Stimulated activated naive CD8-positive, alpha-beta T cell treated with anti-CD3 and anti-CD28 coated beads, Interleukin-15, amount 100 ng/mL, for 72 hours (primary cell): ENCODE data around the gene ACTA2.
"Not testable (repeated sequence)": the region's sequence is repeated elsewhere in the genome, so short reads cannot be mapped to it uniquely, and the experiment has no call there.

Source experiments
- ATAC-seq: fragments of 150-1000 bp; cut with Tn5 transposase; 2 replicates; pipeline ENCODE4 v1.10.0; 2021; ENCODE audit warnings: mild to moderate bottlenecking, moderate library complexity
- DNase-seq, 2 donors: peaks; one replicate each; pipeline ENCODE4 v3.0.0; 2021 to 2022
- H3K27ac Mint-ChIP-seq, 2 donors: one replicate each; pipeline ENCODE4 v1.8.0; 2022; ENCODE audit warnings: mild to moderate bottlenecking in 2 of 2, mixed read lengths in 2 of 2, moderate library complexity in 2 of 2
- H3K27me3 Mint-ChIP-seq: one replicate; pipeline ENCODE4 v1.8.0; 2022; ENCODE audit warnings: mixed read lengths
- H3K4me1 Mint-ChIP-seq: one replicate; pipeline ENCODE4 v1.8.0; 2022; ENCODE audit warnings: mild to moderate bottlenecking, mixed read lengths
- H3K4me3 Mint-ChIP-seq, 2 donors: one replicate each; pipeline ENCODE4 v1.8.0; 2022; ENCODE audit warnings: mild to moderate bottlenecking in 2 of 2, mixed read lengths in 2 of 2, moderate library complexity in 1 of 2
- H3K9me3 Mint-ChIP-seq, 2 donors: one replicate each; pipeline ENCODE4 v1.8.0; 2022; ENCODE audit warnings: mixed read lengths in 2 of 2

The ACTA2 gene

GRCh38 chr10:88946965-88947590, 5.5 kb downstream of the ACTA2 start:
- no peak for ATAC-seq
- Mint-ChIP-seq H3K9me3 (no peaks in the 10 kb centered on the region), H3K27ac (no peak overlapping the region), H3K27me3 (no peaks in the 10 kb centered on the region), H3K4me3 (no peak overlapping the region), H3K4me1 (peaks cover 17% of the 10 kb centered on the region)
- DNase-seq = no peak

GRCh38 chr10:88946200-88946599, 6.4 kb downstream of the ACTA2 start:
- no peak overlapping the region for H3K27ac Mint-ChIP-seq
- no peaks in the 10 kb centered on the region for H3K9me3 Mint-ChIP-seq
- H3K27me3 Mint-ChIP-seq = no peaks in the 10 kb centered on the region
- no peak for DNase-seq
- H3K4me3 Mint-ChIP-seq = no peak overlapping the region
- peaks cover 17% of the 10 kb centered on the region for H3K4me1 Mint-ChIP-seq
- no peak for ATAC-seq

- Mint-ChIP-seq H3K9me3 (no peaks in the 10 kb centered on the region), H3K4me3 (no peak overlapping the region), H3K27me3 (no peaks in the 10 kb centered on the region), H3K27ac (peak overlapping the region in 1 of 2 donors; percentile 48), H3K4me1 (peaks cover 17% of the 10 kb centered on the region)
- ATAC-seq = no peak
- no peak for DNase-seq
Measured at GRCh38 chr10:88944813-88945212, 7.8 kb downstream of the ACTA2 start.

GRCh38 chr10:88943778-88944177, 8.8 kb downstream of the ACTA2 start:
- Mint-ChIP-seq H3K4me3 (no peak overlapping the region), H3K27ac (no peak overlapping the region), H3K4me1 (peaks cover 17% of the 10 kb centered on the region), H3K27me3 (no peaks in the 10 kb centered on the region), H3K9me3 (no peaks in the 10 kb centered on the region)
- DNase-seq (no peak), ATAC-seq (no peak)

GRCh38 chr10:88941026-88941425, 11.5 kb downstream of the ACTA2 start:
- Mint-ChIP-seq H3K27ac (peak overlapping the region in 1 of 2 donors; percentile 61), H3K27me3 (no peaks in the 10 kb centered on the region), H3K9me3 (no peaks in the 10 kb centered on the region), H3K4me1 (peaks cover 11% of the 10 kb centered on the region), H3K4me3 (no peak overlapping the region)
- no peak for DNase-seq
- no peak for ATAC-seq

- no peak overlapping the region for H3K4me3 Mint-ChIP-seq
- no peaks in the 10 kb centered on the region for H3K9me3 Mint-ChIP-seq
- H3K27me3 Mint-ChIP-seq = no peaks in the 10 kb centered on the region
- peaks cover 12% of the 10 kb centered on the region for H3K4me1 Mint-ChIP-seq
- DNase-seq = no peak
- H3K27ac Mint-ChIP-seq = no peak overlapping the region
- ATAC-seq = no peak
Measured at GRCh38 chr10:88938938-88939337, 13.6 kb downstream of the ACTA2 start.

- Mint-ChIP-seq H3K27me3 (no peaks in the 10 kb centered on the region), H3K4me3 (no peak overlapping the region), H3K27ac (peak overlapping the region in 1 of 2 donors; percentile 35)
Measured at GRCh38 chr10:88938039-88938438, 14.5 kb downstream of the ACTA2 start.

GRCh38 chr10:88936656-88937055, 15.9 kb downstream of the ACTA2 start:
- ATAC-seq (no peak), DNase-seq (no peak)
- Mint-ChIP-seq H3K4me1 (peaks cover 20% of the 10 kb centered on the region), H3K4me3 (no peak overlapping the region), H3K27ac (peak overlapping the region in 1 of 2 donors; percentile 38), H3K27me3 (no peaks in the 10 kb centered on the region), H3K9me3 (no peaks in the 10 kb centered on the region)

More at GRCh38 chr10:88938039-88938438, 14.5 kb downstream of the ACTA2 start:
- ATAC-seq (no peak), DNase-seq (no peak)
- H3K9me3 Mint-ChIP-seq = no peaks in the 10 kb centered on the region
- peaks cover 12% of the 10 kb centered on the region for H3K4me1 Mint-ChIP-seq

- DNase-seq (peak; percentile 55 to 73), ATAC-seq (peak; percentile 76)
- no peak overlapping the region for H3K27ac Mint-ChIP-seq
- H3K4me1 Mint-ChIP-seq = peaks cover 31% of the 10 kb centered on the region
- no peaks in the 10 kb centered on the region for H3K27me3 Mint-ChIP-seq
- H3K4me3 Mint-ChIP-seq = peak overlapping the region; percentile 58 to 71
- no peaks in the 10 kb centered on the region for H3K9me3 Mint-ChIP-seq
Measured at GRCh38 chr10:88934900-88935672, 17.5 kb downstream of the ACTA2 start.

- Mint-ChIP-seq H3K4me1 (peaks cover 34% of the 10 kb centered on the region), H3K4me3 (no peak overlapping the region), H3K27ac (no peak overlapping the region), H3K9me3 (no peaks in the 10 kb centered on the region), H3K27me3 (no peaks in the 10 kb centered on the region)
- ATAC-seq = no peak
- DNase-seq = no peak
Measured at GRCh38 chr10:88933564-88933963, 19.0 kb downstream of the ACTA2 start.

GRCh38 chr10:88932539-88933256, 19.9 kb downstream of the ACTA2 start:
- ATAC-seq = peak; percentile 84

GRCh38 chr10:88932029-88932428, 20.5 kb downstream of the ACTA2 start:
- H3K27ac Mint-ChIP-seq, H3K4me3 Mint-ChIP-seq, H3K27me3 Mint-ChIP-seq, H3K9me3 Mint-ChIP-seq, DNase-seq, ATAC-seq: not testable (repeated sequence)
- H3K4me1 Mint-ChIP-seq = peaks cover 34% of the 10 kb centered on the region

More at GRCh38 chr10:88932539-88933256, 19.9 kb downstream of the ACTA2 start:
- peak; percentile 37 to 40 for DNase-seq
- no peaks in the 10 kb centered on the region for H3K27me3 Mint-ChIP-seq
- H3K9me3 Mint-ChIP-seq = no peaks in the 10 kb centered on the region
- H3K4me3 Mint-ChIP-seq = no peak overlapping the region
- H3K27ac Mint-ChIP-seq = peak overlapping the region in 1 of 2 donors; percentile 42
- H3K4me1 Mint-ChIP-seq = peaks cover 34% of the 10 kb centered on the region

GRCh38 chr10:88931548-88931947, 21.0 kb downstream of the ACTA2 start:
- ATAC-seq = no peak
- H3K27ac Mint-ChIP-seq = no peak overlapping the region

GRCh38 chr10:88928254-88928653, 24.3 kb downstream of the ACTA2 start:
- ATAC-seq = no peak

More at GRCh38 chr10:88931548-88931947, 21.0 kb downstream of the ACTA2 start:
- H3K4me1 Mint-ChIP-seq = peaks cover 34% of the 10 kb centered on the region
- no peaks in the 10 kb centered on the region for H3K27me3 Mint-ChIP-seq
- no peaks in the 10 kb centered on the region for H3K9me3 Mint-ChIP-seq
- no peak overlapping the region for H3K4me3 Mint-ChIP-seq
- DNase-seq = no peak

GRCh38 chr10:88927416-88927690, 25.2 kb downstream of the ACTA2 start:
- peaks cover 17% of the 10 kb centered on the region for H3K4me1 Mint-ChIP-seq
- DNase-seq (no peak), ATAC-seq (no peak)
- H3K9me3 Mint-ChIP-seq = no peaks in the 10 kb centered on the region
- no peak overlapping the region for H3K27ac Mint-ChIP-seq
- no peaks in the 10 kb centered on the region for H3K27me3 Mint-ChIP-seq
- H3K4me3 Mint-ChIP-seq = no peak overlapping the region

More at GRCh38 chr10:88928254-88928653, 24.3 kb downstream of the ACTA2 start:
- DNase-seq = no peak
- H3K27ac Mint-ChIP-seq = peak overlapping the region in 1 of 2 donors; percentile 66
- H3K9me3 Mint-ChIP-seq = no peaks in the 10 kb centered on the region
- peaks cover 22% of the 10 kb centered on the region for H3K4me1 Mint-ChIP-seq
- no peak overlapping the region for H3K4me3 Mint-ChIP-seq
- H3K27me3 Mint-ChIP-seq = no peaks in the 10 kb centered on the region
